ENCODE data around the gene PIK3R3.

PIK3R3 gene

DNA sequence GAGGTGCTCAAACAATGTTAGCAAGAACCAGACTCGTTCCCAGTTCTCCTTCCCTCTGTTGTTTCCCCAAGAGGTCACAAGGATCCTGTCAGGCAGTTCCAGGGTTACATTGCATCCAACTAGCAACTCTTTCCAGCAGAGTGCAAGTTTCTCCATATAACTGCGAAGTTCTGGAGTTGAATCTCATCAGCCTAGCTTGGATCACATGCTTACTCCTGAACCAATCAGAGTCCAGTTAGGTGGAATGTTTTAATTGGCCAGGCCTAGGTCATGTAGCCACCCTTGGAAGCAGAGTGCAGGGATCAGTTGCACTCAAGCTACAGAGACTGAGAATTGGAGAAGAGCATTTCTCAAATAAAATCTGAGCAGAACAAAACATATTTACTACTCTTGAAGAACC is 15.9 kb upstream of the PIK3R3 start:
- Histone ChIP-seq H2BK120ac (ENCODE audit: low read depth, low read length) (no peak overlapping the region), H4K91ac (ENCODE audit: low read length) (no peak overlapping the region), H3K4me1 (ENCODE audit: control insufficient read depth, insufficient read depth, low read depth, low read length) (no peaks in the 10 kb centered on the region), H3K36me3 (ENCODE audit: control insufficient read depth in 1 of 2, insufficient read depth in 2 of 2, low read depth in 1 of 2, low read length in 2 of 2) (no peaks in the 10 kb centered on the region), H3K18ac (ENCODE audit: low read depth in 1 of 2, low read length in 2 of 2) (no peak overlapping the region), H2AK5ac (ENCODE audit: low read length, severe bottlenecking) (no peak overlapping the region), H3K4me3 (ENCODE audit: insufficient read depth in 1 of 2, low read depth in 1 of 2, low read length in 2 of 2) (no peak overlapping the region), H3K9me3 (ENCODE audit: control insufficient read depth, low read length) (no peaks in the 10 kb centered on the region), H3K27me3 (ENCODE audit: control insufficient read depth in 1 of 2, insufficient read depth in 1 of 2, low read length in 2 of 2) (peaks cover 0 to 12% of the 10 kb centered on the region in 2 experiments), H2BK15ac (ENCODE audit: low read depth, poor library complexity, severe bottlenecking) (no peak overlapping the region), H3K79me1 (replicated peaks; ENCODE audit: low read length, poor library complexity, severe bottlenecking) (no peaks in the 10 kb centered on the region), H3K14ac (ENCODE audit: low read length in 2 of 2) (no peak overlapping the region), H2AFZ (ENCODE audit: low read depth, low read length) (no peak overlapping the region), H3K9ac (ENCODE audit: low read length) (no peak overlapping the region), H3K23ac (ENCODE audit: low read length in 2 of 2) (no peak overlapping the region), H3K4ac (ENCODE audit: low read depth in 1 of 2, low read length in 2 of 2) (no peak overlapping the region), H3K27ac (ENCODE audit: low read length, poor library complexity, severe bottlenecking) (no peak overlapping the region), H2BK12ac (ENCODE audit: low read length in 2 of 2) (no peak overlapping the region), H3K4me2 (ENCODE audit: low read length, poor library complexity, severe bottlenecking) (no peak overlapping the region), H2BK5ac (ENCODE audit: low read depth, low read length, poor library complexity, severe bottlenecking) (no peak overlapping the region), H4K8ac (ENCODE audit: low read length) (no peak overlapping the region)
- WGBS, result 73% methylated on average over 2 of the region's 2 CpGs
- no peak for DNase-seq

- no peak overlapping the region for H2BK120ac ChIP-seq (ENCODE audit: low read depth, low read length)
- peak overlapping the region; percentile 75 for H3K4me2 ChIP-seq (ENCODE audit: low read length, poor library complexity, severe bottlenecking)
- H3K27me3 ChIP-seq (ENCODE audit: control insufficient read depth in 1 of 2, insufficient read depth in 1 of 2, low read length in 2 of 2), result no peaks in the 10 kb centered on the region
- no peaks in the 10 kb centered on the region for H3K79me1 ChIP-seq (replicated peaks; ENCODE audit: low read length, poor library complexity, severe bottlenecking)
- H4K91ac ChIP-seq (ENCODE audit: low read length), result no peak overlapping the region
- H3K9me3 ChIP-seq (ENCODE audit: control insufficient read depth, low read length), result no peaks in the 10 kb centered on the region
- peak overlapping the region in 1 of 2 experiments; percentile 65 for H3K4me3 ChIP-seq (ENCODE audit: insufficient read depth in 1 of 2, low read depth in 1 of 2, low read length in 2 of 2)
- no peaks in the 10 kb centered on the region for H3K36me3 ChIP-seq (ENCODE audit: control insufficient read depth in 1 of 2, insufficient read depth in 2 of 2, low read depth in 1 of 2, low read length in 2 of 2)
- WGBS, result 21% methylated on average over 2 of the region's 3 CpGs
- peak; percentile 78 for DNase-seq
- H3K23ac ChIP-seq (ENCODE audit: low read length in 2 of 2), result no peak overlapping the region
- no peak overlapping the region for H3K14ac ChIP-seq (ENCODE audit: low read length in 2 of 2)
- no peak overlapping the region for H3K4ac ChIP-seq (ENCODE audit: low read depth in 1 of 2, low read length in 2 of 2)
- peaks cover 15% of the 10 kb centered on the region for H3K4me1 ChIP-seq (ENCODE audit: control insufficient read depth, insufficient read depth, low read depth, low read length)
- H3K18ac ChIP-seq (ENCODE audit: low read depth in 1 of 2, low read length in 2 of 2), result no peak overlapping the region
- no peak overlapping the region for H2AK5ac ChIP-seq (ENCODE audit: low read length, severe bottlenecking)
- H2BK12ac ChIP-seq (ENCODE audit: low read length in 2 of 2), result no peak overlapping the region
- no peak overlapping the region for H4K8ac ChIP-seq (ENCODE audit: low read length)
- H2AFZ ChIP-seq (ENCODE audit: low read depth, low read length), result no peak overlapping the region
- H2BK15ac ChIP-seq (ENCODE audit: low read depth, poor library complexity, severe bottlenecking), result no peak overlapping the region
- peak overlapping the region; percentile 80 for H2BK5ac ChIP-seq (ENCODE audit: low read depth, low read length, poor library complexity, severe bottlenecking)
- H3K27ac ChIP-seq (ENCODE audit: low read length, poor library complexity, severe bottlenecking), result peak overlapping the region; percentile 93
- peak overlapping the region; percentile 80 for H3K9ac ChIP-seq (ENCODE audit: low read length)
Observed at GRCh38 chr1:46137916-46138315, 5.5 kb upstream of the PIK3R3 start.

DNA sequence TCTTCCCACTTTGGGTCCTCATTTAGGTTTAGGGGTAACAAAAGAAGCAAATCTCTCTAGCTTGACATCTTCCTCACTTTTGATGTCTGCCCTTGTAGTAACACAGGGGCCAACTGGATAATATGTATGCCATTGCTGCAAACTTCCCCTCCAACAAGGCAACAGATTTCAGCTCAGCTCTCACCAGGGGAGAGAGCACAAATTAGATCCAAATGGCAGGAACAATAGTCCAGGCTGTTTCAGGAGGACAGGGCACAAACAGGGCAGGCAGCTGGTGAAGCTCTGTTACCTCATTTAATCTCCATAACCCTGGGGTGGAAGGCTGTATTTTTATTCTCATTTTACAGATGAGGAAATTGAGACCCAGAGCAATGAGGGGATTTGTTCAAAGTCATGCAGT is 4.3 kb upstream of the PIK3R3 start:
- H3K27ac ChIP-seq (ENCODE audit: low read length, poor library complexity, severe bottlenecking), result no peak overlapping the region
- no peaks in the 10 kb centered on the region for H3K27me3 ChIP-seq (ENCODE audit: control insufficient read depth in 1 of 2, insufficient read depth in 1 of 2, low read length in 2 of 2)
- no peak overlapping the region for H3K9ac ChIP-seq (ENCODE audit: low read length)
- H2BK5ac ChIP-seq (ENCODE audit: low read depth, low read length, poor library complexity, severe bottlenecking), result no peak overlapping the region
- H3K36me3 ChIP-seq (ENCODE audit: control insufficient read depth in 1 of 2, insufficient read depth in 2 of 2, low read depth in 1 of 2, low read length in 2 of 2), result no peaks in the 10 kb centered on the region
- no peak overlapping the region for H4K91ac ChIP-seq (ENCODE audit: low read length)
- H3K14ac ChIP-seq (ENCODE audit: low read length in 2 of 2), result no peak overlapping the region
- H3K4me2 ChIP-seq (ENCODE audit: low read length, poor library complexity, severe bottlenecking), result no peak overlapping the region
- peak overlapping the region in 1 of 2 experiments; percentile 2 for H3K18ac ChIP-seq (ENCODE audit: low read depth in 1 of 2, low read length in 2 of 2)
- H2AK5ac ChIP-seq (ENCODE audit: low read length, severe bottlenecking), result peak overlapping the region; percentile 24
- H3K9me3 ChIP-seq (ENCODE audit: control insufficient read depth, low read length), result no peaks in the 10 kb centered on the region
- no peak overlapping the region for H2BK120ac ChIP-seq (ENCODE audit: low read depth, low read length)
- H2AFZ ChIP-seq (ENCODE audit: low read depth, low read length), result no peak overlapping the region
- no peak overlapping the region for H2BK15ac ChIP-seq (ENCODE audit: low read depth, poor library complexity, severe bottlenecking)
- no peaks in the 10 kb centered on the region for H3K79me1 ChIP-seq (replicated peaks; ENCODE audit: low read length, poor library complexity, severe bottlenecking)
- no peak overlapping the region for H4K8ac ChIP-seq (ENCODE audit: low read length)
- H3K4me1 ChIP-seq (ENCODE audit: control insufficient read depth, insufficient read depth, low read depth, low read length), result peaks cover 15% of the 10 kb centered on the region
- H3K4me3 ChIP-seq (ENCODE audit: insufficient read depth in 1 of 2, low read depth in 1 of 2, low read length in 2 of 2), result no peak overlapping the region
- no peak for DNase-seq
- peak overlapping the region in 1 of 2 experiments; percentile 79 for H2BK12ac ChIP-seq (ENCODE audit: low read length in 2 of 2)
- H3K4ac ChIP-seq (ENCODE audit: low read depth in 1 of 2, low read length in 2 of 2), result peak overlapping the region in 1 of 2 experiments; percentile 21
- H3K23ac ChIP-seq (ENCODE audit: low read length in 2 of 2), result no peak overlapping the region

- Histone ChIP-seq H3K4me2 (ENCODE audit: low read length, poor library complexity, severe bottlenecking) (no peak overlapping the region), H3K9ac (ENCODE audit: low read length) (peak overlapping the region; percentile 99), H3K27ac (ENCODE audit: low read length, poor library complexity, severe bottlenecking) (no peak overlapping the region), H2BK5ac (ENCODE audit: low read depth, low read length, poor library complexity, severe bottlenecking) (no peak overlapping the region), H3K79me1 (replicated peaks; ENCODE audit: low read length, poor library complexity, severe bottlenecking) (no peaks in the 10 kb centered on the region), H2AK5ac (ENCODE audit: low read length, severe bottlenecking) (peak overlapping the region; percentile 67), H4K91ac (ENCODE audit: low read length) (no peak overlapping the region), H2BK15ac (ENCODE audit: low read depth, poor library complexity, severe bottlenecking) (no peak overlapping the region), H3K18ac (ENCODE audit: low read depth in 1 of 2, low read length in 2 of 2) (no peak overlapping the region), H3K4me3 (ENCODE audit: insufficient read depth in 1 of 2, low read depth in 1 of 2, low read length in 2 of 2) (peak overlapping the region in 1 of 2 experiments; percentile 40), H3K14ac (ENCODE audit: low read length in 2 of 2) (no peak overlapping the region), H3K4me1 (ENCODE audit: control insufficient read depth, insufficient read depth, low read depth, low read length) (peaks cover 15% of the 10 kb centered on the region), H2BK12ac (ENCODE audit: low read length in 2 of 2) (peak overlapping the region in 1 of 2 experiments; percentile 57), H2AFZ (ENCODE audit: low read depth, low read length) (no peak overlapping the region), H3K4ac (ENCODE audit: low read depth in 1 of 2, low read length in 2 of 2) (no peak overlapping the region), H3K36me3 (ENCODE audit: control insufficient read depth in 1 of 2, insufficient read depth in 2 of 2, low read depth in 1 of 2, low read length in 2 of 2) (no peaks in the 10 kb centered on the region), H2BK120ac (ENCODE audit: low read depth, low read length) (no peak overlapping the region), H4K8ac (ENCODE audit: low read length) (no peak overlapping the region), H3K27me3 (ENCODE audit: control insufficient read depth in 1 of 2, insufficient read depth in 1 of 2, low read length in 2 of 2) (no peaks in the 10 kb centered on the region), H3K23ac (ENCODE audit: low read length in 2 of 2) (no peak overlapping the region), H3K9me3 (ENCODE audit: control insufficient read depth, low read length) (no peaks in the 10 kb centered on the region)
- DNase-seq, result peak; percentile 97
- WGBS, result 88% methylated on average over 2 of the region's 3 CpGs
Observed at GRCh38 chr1:46134660-46135331, 2.4 kb upstream of the PIK3R3 start.

Measured in mesenchymal stem cell (in vitro differentiated cells and primary cell).